HG03045 (cell line): Measurements from ENCODE around the gene FOXP1.
"Not testable (repeated sequence)": the region's sequence is repeated elsewhere in the genome, so short reads cannot be mapped to it uniquely, and the experiment has no call there.

Experiments used
- ATAC-seq: cut with Tn5 transposase; IDR thresholded peaks from one replicate; pipeline ENCODE4 v1.9.1; 2021; ENCODE audit warnings: mild to moderate bottlenecking, moderate library complexity; ENCODE audit not compliant: unreplicated experiment

FOXP1 gene

DNA sequence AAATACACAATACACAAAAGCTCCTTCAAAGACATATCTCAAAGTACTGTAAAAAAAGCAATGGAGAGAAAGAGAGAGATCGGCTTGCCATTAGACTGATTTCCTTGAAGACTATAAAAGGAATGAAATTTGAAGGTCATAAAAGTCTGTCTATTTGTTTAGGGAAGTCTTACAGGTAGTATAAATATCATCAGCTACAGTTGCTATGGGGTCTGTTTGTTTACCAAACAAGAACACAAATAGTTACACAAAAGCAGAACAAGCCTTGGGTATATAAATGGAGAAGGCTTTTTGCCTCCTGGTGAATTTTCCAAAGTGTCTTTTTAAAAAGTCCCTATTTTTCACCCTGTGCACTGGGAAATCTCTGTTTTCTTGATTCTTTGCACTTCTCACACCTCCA lies 552.3 kb downstream of the FOXP1 start:
- no peak for ATAC-seq

GRCh38 chr3:71030748-71031147 lies 552.8 kb downstream of the FOXP1 start:
- ATAC-seq: no peak

DNA sequence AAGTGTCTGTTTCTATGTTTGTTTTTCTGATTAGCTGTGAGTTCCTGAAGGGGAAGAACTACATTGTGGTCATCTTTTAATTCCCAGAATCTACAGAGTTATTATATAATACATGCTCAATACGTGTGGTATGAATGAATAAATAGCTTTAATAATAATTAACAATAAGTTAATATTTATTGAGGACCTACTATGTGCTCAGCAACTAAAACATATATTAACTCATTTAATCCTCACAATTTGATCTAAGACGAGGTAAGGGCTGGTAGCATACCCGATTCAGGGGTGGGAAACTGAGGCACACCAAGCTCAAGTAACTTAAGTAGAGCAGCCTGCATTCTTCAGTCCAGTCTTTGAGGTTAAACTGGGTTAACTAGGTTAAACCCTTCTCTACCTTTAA lies 553.8 kb downstream of the FOXP1 start:
- ATAC-seq: no peak

GRCh38 chr3:71028802-71029201 lies 554.7 kb downstream of the FOXP1 start:
- ATAC-seq: no peak

DNA sequence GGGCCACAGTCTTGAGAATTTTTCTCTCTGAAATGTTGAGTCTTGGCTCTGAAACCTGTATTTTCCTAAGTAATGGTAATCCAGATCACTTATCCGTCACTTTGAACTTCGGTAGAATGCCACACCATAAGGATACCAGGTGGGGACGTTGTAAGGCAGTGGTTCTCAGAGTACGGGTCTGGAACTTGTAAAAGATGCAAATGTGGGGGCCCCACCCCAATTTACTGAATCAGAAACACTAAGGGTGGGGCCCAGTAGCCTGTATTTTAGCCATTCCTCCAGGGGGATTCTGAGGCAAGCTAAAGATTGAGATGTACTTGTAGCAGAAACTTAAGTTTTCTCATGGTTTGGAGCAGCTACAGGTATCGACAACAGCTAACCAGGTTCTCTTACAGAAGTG lies 555.3 kb downstream of the FOXP1 start:
- no peak for ATAC-seq

GRCh38 chr3:71026634-71027578 lies 556.6 kb downstream of the FOXP1 start:
- no peak for ATAC-seq

- ATAC-seq: no peak
Measured at GRCh38 chr3:71025516-71025915, 558.0 kb downstream of the FOXP1 start.

DNA sequence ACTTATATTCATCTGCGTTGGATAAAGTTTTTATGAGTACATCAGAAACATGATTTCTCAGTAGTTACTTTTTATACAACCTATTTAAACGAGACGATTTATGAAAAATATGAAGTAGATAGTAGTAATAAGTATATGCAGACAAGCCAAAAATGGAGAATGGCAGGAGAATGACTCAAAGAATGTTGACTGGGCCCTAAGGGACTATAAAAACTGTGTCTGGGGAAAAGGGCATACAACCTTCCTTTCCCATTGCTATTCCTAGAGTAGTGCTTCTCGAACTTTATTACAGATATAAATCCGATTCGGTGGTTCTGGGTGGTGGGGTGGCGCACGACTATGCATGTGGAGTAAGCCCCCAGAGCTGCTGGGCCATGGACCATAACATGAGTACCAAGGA lies 558.5 kb downstream of the FOXP1 start:
- ATAC-seq: no peak

GRCh38 chr3:71022551-71023335 lies 560.8 kb downstream of the FOXP1 start:
- no peak for ATAC-seq

- no peak for ATAC-seq
Measured at GRCh38 chr3:71018799-71019198, 564.7 kb downstream of the FOXP1 start.

GRCh38 chr3:71016178-71016845 lies 567.2 kb downstream of the FOXP1 start:
- ATAC-seq: no peak

DNA sequence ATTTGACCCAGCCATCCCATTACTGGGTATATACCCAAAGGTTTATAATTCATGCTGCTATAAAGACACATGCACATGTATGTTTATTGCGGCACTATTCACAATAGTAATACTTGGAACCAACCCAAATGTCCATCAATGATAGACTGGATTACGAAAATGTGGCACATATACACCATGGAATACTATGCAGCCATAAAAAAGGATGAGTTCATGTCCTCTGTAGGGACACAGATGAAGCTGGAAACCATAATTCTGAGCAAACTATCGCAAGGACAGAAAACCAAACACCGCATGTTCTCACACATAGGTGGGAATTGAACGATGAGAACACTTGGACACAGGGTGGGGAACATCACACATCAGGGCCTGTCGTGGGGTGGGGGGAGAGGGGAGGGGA lies 568.9 kb downstream of the FOXP1 start:
- not testable (repeated sequence) for ATAC-seq

DNA sequence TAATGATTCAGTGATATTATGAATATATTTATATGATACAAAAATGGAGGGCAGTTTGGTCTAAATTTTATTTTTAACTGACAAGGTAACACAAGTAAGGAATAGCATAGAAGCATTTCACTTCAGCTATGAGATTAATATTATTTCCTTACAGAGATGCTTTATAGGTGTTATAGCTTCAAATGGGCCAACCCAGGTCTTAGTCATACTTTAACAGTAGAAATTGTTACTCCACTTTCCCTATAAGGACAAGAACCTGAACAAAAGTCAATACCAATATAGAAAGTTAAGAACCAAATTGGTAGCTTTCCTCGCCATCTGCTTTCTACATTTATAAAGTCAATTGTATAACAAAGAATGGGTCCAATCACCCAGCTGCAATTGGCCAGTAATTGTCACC lies 570.6 kb downstream of the FOXP1 start:
- no peak for ATAC-seq

DNA sequence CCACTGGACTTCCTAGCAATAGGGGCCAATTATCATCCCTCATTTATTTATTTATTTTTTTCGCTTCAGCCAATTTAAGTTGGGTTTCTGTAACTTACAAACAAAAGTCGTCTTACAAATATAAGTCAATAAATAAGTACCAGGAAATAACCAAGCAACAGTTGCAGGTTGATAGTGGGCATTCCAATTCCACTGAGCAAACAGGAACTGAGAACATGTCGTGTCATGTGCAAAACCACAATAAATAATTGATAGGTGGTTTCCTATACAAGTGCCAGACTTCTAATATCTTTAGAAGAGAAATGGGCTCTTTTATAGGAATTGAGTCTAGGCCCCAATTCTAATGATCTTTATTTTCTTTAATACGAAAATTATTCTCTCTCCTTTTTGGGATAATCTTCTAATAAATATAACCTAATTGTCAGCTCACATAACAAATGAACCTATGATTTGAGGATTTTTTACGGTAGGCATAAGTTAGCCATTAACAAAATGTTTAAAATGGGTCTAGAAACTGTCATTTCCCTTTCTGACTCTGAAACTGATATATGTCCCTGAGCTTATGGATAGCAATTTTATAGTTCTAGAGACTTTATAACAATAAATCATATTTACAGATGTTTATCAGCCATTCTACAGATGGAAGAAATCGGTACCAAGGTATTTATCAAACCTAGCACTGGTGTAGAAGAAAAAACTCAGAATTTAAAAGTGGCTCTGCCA lies 571.8 kb downstream of the FOXP1 start:
- peak; percentile 40 for ATAC-seq

DNA sequence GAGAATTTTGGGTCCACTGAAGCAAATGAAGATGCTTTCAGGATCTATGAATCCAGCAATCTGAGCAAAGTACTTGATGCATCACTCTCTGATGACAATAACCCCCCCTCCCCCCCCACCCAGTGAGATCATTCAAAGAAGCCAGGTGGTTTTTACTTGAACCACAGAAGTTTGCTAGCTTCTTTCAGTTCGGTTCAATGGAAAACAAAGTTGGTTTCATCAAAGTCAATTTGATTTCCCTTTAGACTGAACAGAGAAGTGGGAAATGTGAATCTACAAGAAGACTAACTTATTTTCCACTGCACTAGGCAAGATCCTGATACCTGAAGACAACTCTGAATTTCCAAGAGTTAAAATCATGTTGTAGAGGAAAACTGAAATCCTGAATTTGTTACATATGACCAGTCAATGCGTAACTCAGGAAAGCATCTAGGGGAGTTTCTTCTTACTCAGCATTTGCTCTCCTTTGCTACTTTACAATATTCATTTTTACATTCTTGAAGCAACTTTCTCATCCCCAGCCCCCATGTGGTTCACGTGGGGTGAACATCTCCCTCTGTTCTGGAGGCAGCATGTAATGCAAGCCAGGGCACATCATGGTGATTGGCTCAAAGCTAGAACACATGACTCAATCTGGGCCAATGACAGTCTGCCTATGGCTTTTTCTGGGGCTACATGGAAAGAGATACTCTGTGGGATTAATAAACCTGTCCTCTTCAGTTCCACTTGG lies 572.6 kb downstream of the FOXP1 start:
- peak; percentile 57 for ATAC-seq

GRCh38 chr3:71008350-71008935 lies 575.1 kb downstream of the FOXP1 start:
- ATAC-seq: no peak

GRCh38 chr3:71006810-71007785 lies 576.4 kb downstream of the FOXP1 start:
- no peak for ATAC-seq

GRCh38 chr3:71005702-71006321 lies 577.7 kb downstream of the FOXP1 start:
- ATAC-seq: no peak
